H1 (cell line): Measurements from ENCODE around the gene KCNQ1OT1. TPM values are rescaled to one million over a fixed set of nuclear protein-coding genes. Genes with fewer than 3 reads are reported as not detected.

Experiments
- CTCF ChIA-PET: fragments of 300-600 bp; sonication (Branson Sonifier 250); formaldehyde crosslinking; loops from one replicate; lab custom pipeline; 2021; ENCODE audit not compliant: partially characterized antibody; lab: Charles Lee
- POLR2A ChIA-PET: fragments of 300-600 bp; sonication (Branson Sonifier 250); formaldehyde crosslinking; loops from one replicate; lab custom pipeline; 2021; ENCODE audit warnings: inconsistent platforms; ENCODE audit not compliant: partially characterized antibody; lab: Charles Lee
- DNase-seq, 2 experiments: peaks; one replicate each; pipeline versions ENCODE4 v3.0.0 to v3.0.0-alpha.2; 2010 to 2022; ENCODE audit warnings: low spot score in 2 of 2, low read depth in 1 of 2, mixed read lengths in 1 of 2
- FAIRE-seq: peaks from 2 replicates; lab custom pipeline; 2011; peaks lifted over from hg19 to GRCh38; lab: Jason Lieb, UNC
- H2AFZ ChIP-seq: 2 replicates; pipeline ENCODE4 v1.8.1; 2012; ENCODE audit warnings: low read length, inconsistent platforms
- H2AK5ac ChIP-seq: 2 replicates; pipeline ENCODE4 v1.6.1; 2013; ENCODE audit warnings: low read depth, low read length
- H2BK120ac ChIP-seq: replicated peaks from 2 replicates; pipeline ENCODE3; 2013; ENCODE audit warnings: low read depth, low read length, inconsistent platforms
- H2BK12ac ChIP-seq: 2 replicates; pipeline ENCODE4 v1.6.1; 2013; ENCODE audit warnings: low read depth, low read length
- H2BK15ac ChIP-seq: 2 replicates; pipeline ENCODE4 v1.6.1; 2013; ENCODE audit warnings: low read length
- H2BK20ac ChIP-seq: 2 replicates; pipeline ENCODE4 v1.6.1; 2013; ENCODE audit warnings: low read length
- H2BK5ac ChIP-seq: 2 replicates; pipeline ENCODE4 v1.6.1; 2013; ENCODE audit warnings: low read depth, low read length
- H3K14ac ChIP-seq: 2 replicates; pipeline ENCODE4 v1.6.1; 2013; ENCODE audit warnings: inconsistent platforms; ENCODE audit not compliant: insufficient read length
- H3K18ac ChIP-seq: 2 replicates; pipeline ENCODE4 v1.6.1; 2013; ENCODE audit warnings: low read length; ENCODE audit errors: extremely low read depth
- H3K23ac ChIP-seq: 2 replicates; pipeline ENCODE4 v1.6.1; 2013; ENCODE audit warnings: inconsistent platforms; ENCODE audit not compliant: insufficient read length
- H3K23me2 ChIP-seq: 2 replicates; pipeline ENCODE4 v1.6.1; 2013; ENCODE audit warnings: low read depth, low read length
- H3K27ac ChIP-seq: 2 replicates; pipeline ENCODE4 v1.6.1; 2011; ENCODE audit warnings: low read depth, low read length, inconsistent platforms
- H3K27me3 ChIP-seq, 4 experiments: replicated peaks in 1 of 4; 1 replicate in 1 of 4; 2 replicates in 3 of 4; pipeline versions ENCODE4 v1.6.1 to v1.8.1; 2011 to 2013; ENCODE audit warnings: low read length in 3 of 4, mild to moderate bottlenecking in 3 of 4, inconsistent platforms in 2 of 4, mixed read lengths in 2 of 4, moderate library complexity in 1 of 4; ENCODE audit not compliant: control insufficient read depth in 3 of 4, insufficient read depth in 3 of 4; ENCODE audit errors: extremely low read depth in 1 of 4
- H3K36me3 ChIP-seq, 4 experiments: 2 replicates each; pipeline versions ENCODE4 v1.6.1 to v1.8.1; 2011 to 2013; ENCODE audit warnings: mild to moderate bottlenecking in 4 of 4, low read length in 3 of 4, moderate library complexity in 2 of 4, control low read depth in 1 of 4, inconsistent platforms in 1 of 4; ENCODE audit not compliant: insufficient read depth in 4 of 4, control insufficient read depth in 2 of 4
- H3K4ac ChIP-seq: replicated peaks from 2 replicates; pipeline ENCODE3; 2013; ENCODE audit warnings: low read length, low read depth, mixed read lengths, inconsistent platforms; ENCODE audit not compliant: insufficient read length
- H3K4me1 ChIP-seq, 4 experiments: replicated peaks in 1 of 4; 1 replicate in 1 of 4; 2 replicates in 3 of 4; pipeline versions ENCODE4 v1.6.1 to v1.8.1; 2011 to 2013; ENCODE audit warnings: low read length in 3 of 4, inconsistent platforms in 2 of 4, mixed read lengths in 1 of 4; ENCODE audit not compliant: insufficient read depth in 4 of 4, control insufficient read depth in 3 of 4
- H3K4me2 ChIP-seq, 2 experiments: 2 replicates each; pipeline versions ENCODE4 v1.6.1 to v1.8.1; 2011 to 2013; ENCODE audit warnings: low read depth in 2 of 2, low read length in 2 of 2, control low read depth in 1 of 2, inconsistent platforms in 1 of 2, mild to moderate bottlenecking in 1 of 2; ENCODE audit not compliant: insufficient read depth in 1 of 2
- H3K4me3 ChIP-seq, 4 experiments: fragments of 200-600, 300-600 bp in 1 of 4; sonication (generic), shearing (Covaris generic), sonication (Bioruptor Twin) in 1 of 4; 2 replicates each; pipeline versions ENCODE4 v1.5.1 to v1.8.1; 2011 to 2016; ENCODE audit warnings: low read length in 4 of 4, low read depth in 3 of 4, control low read depth in 2 of 4, inconsistent platforms in 2 of 4, mild to moderate bottlenecking in 2 of 4, mixed read lengths in 1 of 4, moderate library complexity in 1 of 4; ENCODE audit not compliant: insufficient read depth in 2 of 4; ENCODE audit errors: extremely low read depth in 1 of 4
- H3K56ac ChIP-seq: replicated peaks from 2 replicates; pipeline ENCODE3; 2013; ENCODE audit warnings: low read depth, mild to moderate bottlenecking, mixed read lengths, low read length, inconsistent platforms; ENCODE audit not compliant: insufficient read length
- H3K79me1 ChIP-seq: 2 replicates; pipeline ENCODE4 v1.6.1; 2013; ENCODE audit warnings: low read depth, low read length, control low read depth
- H3K79me2 ChIP-seq, 2 experiments: 2 replicates each; pipeline versions ENCODE4 v1.6.1 to v1.8.1; 2012 to 2013; ENCODE audit warnings: low read length in 2 of 2, mild to moderate bottlenecking in 2 of 2, inconsistent platforms in 1 of 2; ENCODE audit not compliant: insufficient read depth in 2 of 2, control insufficient read depth in 1 of 2
- H3K9ac ChIP-seq, 4 experiments: replicated peaks in 1 of 4; 1 replicate in 1 of 4; 2 replicates in 3 of 4; pipeline versions ENCODE4 v1.6.1 to v1.8.1; 2011 to 2013; ENCODE audit warnings: low read depth in 3 of 4, low read length in 3 of 4, control low read depth in 2 of 4, mild to moderate bottlenecking in 2 of 4, moderate library complexity in 2 of 4, inconsistent platforms in 1 of 4; ENCODE audit errors: extremely low read depth in 1 of 4
- H3K9me3 ChIP-seq, 2 experiments: 2 replicates each; pipeline versions ENCODE4 v1.6.1 to v1.8.1; 2012 to 2013; ENCODE audit warnings: mild to moderate bottlenecking in 2 of 2, moderate library complexity in 2 of 2, control low read depth in 1 of 2, inconsistent platforms in 1 of 2, low read depth in 1 of 2, low read length in 1 of 2, mixed read lengths in 1 of 2; ENCODE audit not compliant: insufficient read depth in 2 of 2
- H4K20me1 ChIP-seq, 2 experiments: replicated peaks in 1 of 2; 2 replicates each; pipeline versions ENCODE3 to v1.8.1; 2011 to 2013; ENCODE audit warnings: inconsistent platforms in 2 of 2, low read length in 2 of 2, mild to moderate bottlenecking in 1 of 2; ENCODE audit not compliant: insufficient read depth in 2 of 2, control insufficient read depth in 1 of 2
- H4K5ac ChIP-seq: 2 replicates; pipeline ENCODE4 v1.6.1; 2013; ENCODE audit warnings: low read length, low read depth, mixed read lengths, inconsistent platforms; ENCODE audit not compliant: insufficient read length
- H4K8ac ChIP-seq: 2 replicates; pipeline ENCODE4 v1.8.0; 2013; ENCODE audit warnings: mild to moderate bottlenecking, moderate library complexity, low read length, inconsistent platforms; ENCODE audit not compliant: insufficient read depth; ENCODE audit errors: extremely low read depth
- H4K91ac ChIP-seq: replicated peaks from 2 replicates; pipeline ENCODE3; 2013; ENCODE audit warnings: low read length, mixed read lengths, inconsistent platforms; ENCODE audit not compliant: insufficient read length
- CBX5 ChIP-seq: fragments of 300-800, 300-1000 bp; sonication (generic); IDR thresholded peaks from 2 replicates; pipeline ENCODE4 v1.7.1; 2016; ENCODE audit warnings: antibody characterized with exemption, low read length, low read depth
- CBX8 ChIP-seq: fragments of 300-800, 300-1000 bp; sonication (generic); IDR thresholded peaks from 2 replicates; pipeline ENCODE4 v1.7.1; 2016; ENCODE audit warnings: low read depth, low read length, borderline replicate concordance
- CHD2 ChIP-seq: IDR thresholded peaks from 2 replicates; pipeline ENCODE4 v1.6.1; 2012; ENCODE audit warnings: low read length, improper control_type of control experiment
- EP300 ChIP-seq, 2 experiments: IDR thresholded peaks; 1 replicate in 1 of 2; 2 replicates in 1 of 2; pipeline ENCODE4 v1.6.1; 2011 to 2012; ENCODE audit warnings: low read depth in 2 of 2, low read length in 2 of 2, mild to moderate bottlenecking in 2 of 2, borderline replicate concordance in 1 of 2, inconsistent platforms in 1 of 2, moderate library complexity in 1 of 2
- FOSL1 ChIP-seq: IDR thresholded peaks from 2 replicates; pipeline ENCODE4 v1.6.1; 2011; ENCODE audit warnings: mild to moderate bottlenecking, low read depth, low read length, moderate library complexity; ENCODE audit not compliant: insufficient read depth
- GTF2F1 ChIP-seq: IDR thresholded peaks from 2 replicates; pipeline ENCODE4 v1.6.1; 2012; ENCODE audit warnings: low read depth, low read length, improper control_type of control experiment, borderline replicate concordance
- HDAC6 ChIP-seq: IDR thresholded peaks from one replicate; pipeline ENCODE4 v1.7.1; 2012; ENCODE audit warnings: low read depth, mild to moderate bottlenecking, inconsistent platforms, low read length, moderate library complexity
- JUN ChIP-seq: IDR thresholded peaks from 2 replicates; pipeline ENCODE4 v1.6.1; 2011; ENCODE audit warnings: low read depth, mild to moderate bottlenecking, improper control_type of control experiment, low read length
- JUND ChIP-seq: IDR thresholded peaks from 2 replicates; pipeline ENCODE4 v1.6.1; 2011; ENCODE audit warnings: mild to moderate bottlenecking, improper control_type of control experiment, low read length
- MAX ChIP-seq: IDR thresholded peaks from 2 replicates; pipeline ENCODE4 v1.6.1; 2012; ENCODE audit warnings: inconsistent platforms
- PHF8 ChIP-seq: fragments of 200-600 bp; sonication (generic); conservative IDR thresholded peaks from 2 replicates; pipeline ENCODE4 v1.7.1; 2012; ENCODE audit warnings: low read depth, mild to moderate bottlenecking, inconsistent platforms, low read length, moderate library complexity
- RAD21 ChIP-seq, 2 experiments: IDR thresholded peaks in 1 of 2; conservative IDR thresholded peaks in 1 of 2; 2 replicates each; pipeline ENCODE4 v1.6.1; 2011; ENCODE audit warnings: low read depth in 2 of 2, low read length in 2 of 2, improper control_type of control experiment in 1 of 2, inconsistent platforms in 1 of 2, mild to moderate bottlenecking in 1 of 2, moderate library complexity in 1 of 2
- SP4 ChIP-seq: IDR thresholded peaks from 2 replicates; pipeline ENCODE4 v1.6.1; 2012; ENCODE audit warnings: low read length, inconsistent platforms
- TBP ChIP-seq: IDR thresholded peaks from 2 replicates; pipeline ENCODE4 v1.6.1; 2011; ENCODE audit warnings: low read depth, low read length, improper control_type of control experiment
- TCF12 ChIP-seq: IDR thresholded peaks from 2 replicates; pipeline ENCODE4 v1.6.1; 2011; ENCODE audit warnings: low read depth, mild to moderate bottlenecking, low read length
- WGBS, 2 experiments: shearing (Covaris generic) in 1 of 2; methylation state at CpG; one replicate each; pipeline versions ENCODE4 v1.1.6 to v1.1.7; 2013 to 2015; ENCODE audit warnings: low lambda C conversion rate in 2 of 2, mixed read lengths in 2 of 2, inconsistent platforms in 1 of 2, low coverage in 1 of 2, missing lambda C conversion rate in 1 of 2; ENCODE audit not compliant: insufficient replicate concordance in 2 of 2, insufficient coverage in 1 of 2, insufficient read length in 1 of 2; ENCODE audit errors: extremely low coverage in 1 of 2, missing lambda C conversion rate in 1 of 2; 5-methylcytosine and 5-hydroxymethylcytosine counted together
- polyA plus RNA-seq, 7 experiments: library from polyadenylated mRNA; depleted of rRNA in 3 of 7; stranded (reverse) in 5 of 7; unstranded in 2 of 7; fragments of >200 nt in 5 of 7; fragments of 200-250 nt in 2 of 7; gene quantifications; 1 replicate in 5 of 7; 2 replicates in 1 of 7; 4 replicates in 1 of 7; pipeline versions ENCODE4 v1.2.1 to v1.2.3, GENCODE V29; 2011 to 2013; ENCODE audit warnings: missing spikeins in 2 of 7, mixed read lengths in 2 of 7
- total RNA-seq: library from RNA; stranded (reverse); fragmentation: NEBNext Ultra II Directional; extraction: Animal tissue kit (Norgen Biotek cat#: 25700); gene quantifications from 2 replicates; pipeline ENCODE4 v1.2.1, GENCODE V29; 2021

Gene KCNQ1OT1
- total and polyA plus RNA-seq, 2 of the 8 experiments (the other 6 are each of a cell fraction or from before 2014, with no cell fraction given): 0.21 to 1.2 TPM

- Histone ChIP-seq H2BK5ac (no peak overlapping the region), H3K36me3 (no peaks in the 10 kb centered on the region; a peak in 1 of 8 replicates), H3K4me2 (no peak overlapping the region), H3K4ac (no peak overlapping the region), H2AFZ (no peak overlapping the region), H3K4me3 (no peak overlapping the region), H2BK15ac (no peak overlapping the region), H3K79me2 (no peaks in the 10 kb centered on the region), H4K20me1 (no peaks in the 10 kb centered on the region), H2AK5ac (no peak overlapping the region), H2BK12ac (no peak overlapping the region), H4K91ac (no peak overlapping the region), H3K27ac (no peak overlapping the region), H3K23ac (no peak overlapping the region), H3K14ac (no peak overlapping the region), H2BK120ac (no peak overlapping the region), H3K4me1 (no peaks in the 10 kb centered on the region), H3K18ac (no peak overlapping the region), H3K56ac (no peak overlapping the region), H3K23me2 (no peaks in the 10 kb centered on the region), H3K27me3 (peaks cover 25 to 77% (median 52%) of the 10 kb centered on the region in 4 experiments), H4K8ac (no peak overlapping the region), H3K9ac (no peak overlapping the region), H2BK20ac (no peak overlapping the region), H4K5ac (no peak overlapping the region), H3K79me1 (no peaks in the 10 kb centered on the region), H3K9me3 (no peaks in the 10 kb centered on the region; a peak in 1 of 4 replicates)
- ChIA-PET CTCF (no interaction called here), POLR2A (no interaction called here)
- DNase-seq (no peak), FAIRE-seq (no peak)
- WGBS, 2 experiments: 94% methylated on average over 2 of the region's 2 CpGs; no CpG with 5 or more reads in 1 of the 2 experiments
- no peak for TF ChIP-seq JUND
- no peak for TF ChIP-seq GTF2F1
- no peak for TF ChIP-seq TBP
- TF ChIP-seq FOSL1: no peak
- TF ChIP-seq CHD2: no peak
- no peak for TF ChIP-seq JUN
- no peak for TF ChIP-seq SP4
- no peak for TF ChIP-seq RAD21 (IDR thresholded peaks at IDR 0.05 in 1 of 2, conservative IDR thresholded peaks at IDR 0.05 in 1 of 2; ENCODE audit: low read depth in 2 of 2, low read length in 2 of 2)
- no peak for TF ChIP-seq TCF12
- TF ChIP-seq PHF8: no peak
- TF ChIP-seq MAX: no peak
- TF ChIP-seq CBX8: no peak
- no peak for TF ChIP-seq CBX5
- TF ChIP-seq HDAC6: no peak
- no peak for TF ChIP-seq EP300 (IDR thresholded peaks at IDR 0.05; ENCODE audit: borderline replicate concordance in 1 of 2, low read depth in 2 of 2, low read length in 2 of 2)
These were observed 90.4 kb downstream of the KCNQ1OT1 start for GRCh38 chr11:2609345-2609744.
